ENCODE results near the gene SPIC.

SPIC gene

GRCh38 chr12:101536069-101536674, 61.0 kb downstream of the SPIC start:
- no peak for DNase-seq

Measured in NCI-H2171 treated with DMSO at 0.1 percent for 48 hours (cell line).